Fibroblast of lung (primary cell): ENCODE measurements around the gene TOR2A. TPM values are rescaled to one million over a fixed set of nuclear protein-coding genes. Genes with fewer than 3 reads are reported as not detected.
"Not testable (repeated sequence)": the region's sequence is repeated elsewhere in the genome, so short reads cannot be mapped to it uniquely, and the experiment has no call there.

Source experiments
- DNase-seq, 2 donors: peaks; one replicate each; pipeline versions ENCODE4 v3.0.0 to v3.0.0-alpha.2; 2010; ENCODE audit warnings: low read depth in 2 of 2
- H2AFZ ChIP-seq: 2 replicates; pipeline ENCODE4 v1.5.1; 2012; ENCODE audit warnings: low read length, control low read depth, inconsistent platforms
- H3K27ac ChIP-seq: 2 replicates; pipeline ENCODE4 v1.5.1; 2011; ENCODE audit warnings: low read length, control low read depth; ENCODE audit not compliant: insufficient read depth
- H3K27me3 ChIP-seq: 2 replicates; pipeline ENCODE4 v1.5.1; 2011; ENCODE audit warnings: mild to moderate bottlenecking, low read length; ENCODE audit not compliant: control insufficient read depth, insufficient read depth
- H3K36me3 ChIP-seq: 2 replicates; pipeline ENCODE4 v1.5.1; 2011; ENCODE audit warnings: low read length; ENCODE audit not compliant: control insufficient read depth, insufficient read depth
- H3K4me1 ChIP-seq: 2 replicates; pipeline ENCODE4 v1.5.1; 2011; ENCODE audit warnings: low read length; ENCODE audit not compliant: control insufficient read depth, insufficient read depth; ENCODE audit errors: extremely low read depth
- H3K4me2 ChIP-seq: 2 replicates; pipeline ENCODE4 v1.5.1; 2011; ENCODE audit warnings: low read length, control low read depth; ENCODE audit not compliant: insufficient read depth; ENCODE audit errors: extremely low read depth
- H3K4me3 ChIP-seq, 4 experiments: fragments of 200-600 bp in 1 of 4; sonication (generic) in 1 of 4; replicated peaks in 1 of 4; 2 replicates each; pipeline ENCODE4 v1.5.1; 2011 to 2016; ENCODE audit warnings: low read length in 4 of 4, low read depth in 3 of 4, mild to moderate bottlenecking in 3 of 4, control low read depth in 2 of 4, inconsistent platforms in 1 of 4, mixed read lengths in 1 of 4; ENCODE audit not compliant: insufficient read depth in 1 of 4; ENCODE audit errors: control extremely low read depth in 1 of 4
- H3K79me2 ChIP-seq: 2 replicates; pipeline ENCODE4 v1.5.1; 2012; ENCODE audit warnings: mild to moderate bottlenecking, low read length, inconsistent platforms; ENCODE audit not compliant: control insufficient read depth, insufficient read depth
- H3K9ac ChIP-seq: 2 replicates; pipeline ENCODE4 v1.5.1; 2011; ENCODE audit warnings: mild to moderate bottlenecking, low read length, control low read depth; ENCODE audit not compliant: insufficient read depth
- H3K9me3 ChIP-seq: 2 replicates; pipeline ENCODE4 v1.5.1; 2012; ENCODE audit warnings: low read depth, low read length; ENCODE audit not compliant: control insufficient read depth, insufficient read depth
- H4K20me1 ChIP-seq: 2 replicates; pipeline ENCODE4 v1.5.1; 2011; ENCODE audit warnings: low read length; ENCODE audit not compliant: control insufficient read depth, insufficient read depth; ENCODE audit errors: extremely low read depth
- CTCF ChIP-seq, 2 donors: IDR thresholded peaks in 1 of 2; conservative IDR thresholded peaks in 1 of 2; 1 replicate in 1 of 2; 2 replicates in 1 of 2; pipeline ENCODE4 v1.5.1; 2011 to 2012; ENCODE audit warnings: low read length in 2 of 2, control low read depth in 1 of 2, inconsistent platforms in 1 of 2, low read depth in 1 of 2, mild to moderate bottlenecking in 1 of 2
- EZH2 ChIP-seq: IDR thresholded peaks from 2 replicates; pipeline ENCODE4 v1.5.1; 2012; ENCODE audit warnings: low read length, control low read depth, mild to moderate bottlenecking; ENCODE audit errors: missing control alignments
- polyA plus RNA-seq, 2 donors: library from polyadenylated mRNA; depleted of rRNA in 1 of 2; stranded (reverse) in 1 of 2; unstranded in 1 of 2; fragments of >200 nt; gene quantifications; 2 replicates each; pipeline ENCODE4 v1.2.1, GENCODE V29; 2011 to 2012; ENCODE audit warnings: missing spikeins in 1 of 2
- total RNA-seq: library from RNA; depleted of rRNA; stranded (reverse); fragments of >200 nt; gene quantifications from 2 replicates; pipeline ENCODE4 v1.2.1, GENCODE V29; 2014

The TOR2A gene
- total and polyA plus RNA-seq, 2 donors (not counting 1 experiment from before 2014, with no cell fraction given), result 3.6 to 5.0 TPM

- Histone ChIP-seq H2AFZ (no peak overlapping the region), H3K9ac (no peak overlapping the region), H3K9me3 (no peaks in the 10 kb centered on the region), H3K36me3 (no peaks in the 10 kb centered on the region), H3K79me2 (no peaks in the 10 kb centered on the region), H3K27ac (no peak overlapping the region), H3K4me1 (no peaks in the 10 kb centered on the region), H3K27me3 (peaks cover 10% of the 10 kb centered on the region), H3K4me3 (no peak overlapping the region), H3K4me2 (no peak overlapping the region), H4K20me1 (no peaks in the 10 kb centered on the region)
- TF ChIP-seq CTCF (conservative IDR thresholded peaks at IDR 0.05 in 1 of 2, IDR thresholded peaks at IDR 0.05 in 1 of 2; ENCODE audit: low read depth in 1 of 2, low read length in 2 of 2), result no peak
- no peak for TF ChIP-seq EZH2
- no peak for DNase-seq
These were observed 26.4 kb upstream of the TOR2A start for GRCh38 chr9:127761491-127761956.

GRCh38 chr9:127761061-127761460 lies 26.0 kb upstream of the TOR2A start:
- no peak for TF ChIP-seq CTCF (conservative IDR thresholded peaks at IDR 0.05 in 1 of 2, IDR thresholded peaks at IDR 0.05 in 1 of 2; ENCODE audit: low read depth in 1 of 2, low read length in 2 of 2)
- no peak for TF ChIP-seq EZH2
- Histone ChIP-seq H3K4me2 (no peak overlapping the region), H3K9ac (no peak overlapping the region), H3K9me3 (no peaks in the 10 kb centered on the region), H4K20me1 (no peaks in the 10 kb centered on the region), H3K36me3 (no peaks in the 10 kb centered on the region), H2AFZ (no peak overlapping the region), H3K79me2 (no peaks in the 10 kb centered on the region), H3K4me3 (no peak overlapping the region), H3K27ac (no peak overlapping the region), H3K27me3 (peaks cover 10% of the 10 kb centered on the region), H3K4me1 (no peaks in the 10 kb centered on the region)
- DNase-seq, result no peak

- TF ChIP-seq CTCF (conservative IDR thresholded peaks at IDR 0.05 in 1 of 2, IDR thresholded peaks at IDR 0.05 in 1 of 2; ENCODE audit: low read depth in 1 of 2, low read length in 2 of 2) (no peak), EZH2 (no peak)
- no peaks in the 10 kb centered on the region for H4K20me1 ChIP-seq
- no peak overlapping the region for H2AFZ ChIP-seq
- H3K9ac ChIP-seq, result no peak overlapping the region
- no peak overlapping the region for H3K4me3 ChIP-seq
- no peaks in the 10 kb centered on the region for H3K79me2 ChIP-seq
- DNase-seq, result no peak
- peaks cover 24% of the 10 kb centered on the region for H3K27me3 ChIP-seq
- no peak overlapping the region for H3K4me2 ChIP-seq
- no peak overlapping the region for H3K27ac ChIP-seq
- H3K4me1 ChIP-seq, result no peaks in the 10 kb centered on the region
- no peaks in the 10 kb centered on the region for H3K36me3 ChIP-seq
- H3K9me3 ChIP-seq, result no peaks in the 10 kb centered on the region
These were observed 23.7 kb upstream of the TOR2A start for GRCh38 chr9:127758843-127759242.

- not testable (repeated sequence) for H3K4me2 ChIP-seq, H3K79me2 ChIP-seq, H2AFZ ChIP-seq, H3K4me1 ChIP-seq, H3K36me3 ChIP-seq, H3K9ac ChIP-seq, H3K9me3 ChIP-seq, H3K27ac ChIP-seq, DNase-seq, H3K4me3 ChIP-seq, H4K20me1 ChIP-seq
- peaks cover 32% of the 10 kb centered on the region for H3K27me3 ChIP-seq
These were observed 21.7 kb upstream of the TOR2A start for GRCh38 chr9:127756776-127757175.
